ENCODE data around the gene LBX2. TPM values are rescaled to one million over a fixed set of nuclear protein-coding genes. Genes with fewer than 3 reads are reported as not detected.

Gene LBX2
- total and polyA plus RNA-seq, 9 of the 15 experiments (the other 6 are each of a cell fraction or from before 2014, with no cell fraction given) = 0.39 to 6.2 (median 1.8) TPM; not detected in 1

DNA sequence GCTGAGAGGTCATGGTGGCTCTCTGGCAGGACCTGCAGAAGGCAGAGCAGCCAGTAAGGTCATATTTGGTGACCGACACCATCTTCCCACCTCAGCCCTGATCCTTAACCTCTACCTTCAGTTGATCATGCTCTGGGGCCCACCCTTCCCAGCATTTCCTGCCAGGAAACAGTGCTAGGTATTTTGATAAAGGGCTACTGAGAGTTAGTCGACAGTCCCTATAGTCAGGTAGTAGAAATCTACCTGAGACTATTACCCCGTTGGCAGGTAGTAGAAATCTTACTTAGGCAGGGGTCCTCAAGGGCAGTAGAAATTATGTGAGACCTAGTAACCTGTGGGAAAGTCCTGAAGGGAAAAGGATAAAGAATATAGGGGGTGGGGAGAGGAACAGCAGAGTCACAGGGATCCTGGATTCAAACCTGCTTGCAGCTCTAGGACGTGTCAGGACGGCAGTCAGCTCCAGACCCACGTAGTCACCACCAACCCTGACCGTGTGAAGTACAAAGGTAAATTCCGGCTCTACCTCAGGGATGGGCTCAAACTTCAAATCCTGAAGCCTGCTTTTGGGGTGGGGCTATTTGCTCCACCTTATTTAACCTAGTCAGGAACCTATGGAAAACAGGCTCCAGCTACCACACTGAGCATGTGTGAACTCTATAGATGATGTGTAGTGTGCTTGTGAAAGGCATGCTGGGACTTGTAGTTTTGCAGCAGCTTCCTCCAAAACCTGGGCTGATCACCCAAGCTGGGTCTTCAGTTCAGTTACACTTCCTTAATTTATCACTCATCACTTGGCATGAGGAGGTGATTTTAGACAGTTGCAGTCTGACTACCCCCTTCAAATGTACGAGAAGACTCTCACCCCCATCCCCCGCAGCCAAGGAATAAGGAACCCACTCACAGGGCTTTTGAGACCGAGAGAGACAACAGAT is 26.6 kb upstream of the LBX2 start, which contains the start of gene DQX1 (continued):
- TF ChIP-seq, protein P1, sequence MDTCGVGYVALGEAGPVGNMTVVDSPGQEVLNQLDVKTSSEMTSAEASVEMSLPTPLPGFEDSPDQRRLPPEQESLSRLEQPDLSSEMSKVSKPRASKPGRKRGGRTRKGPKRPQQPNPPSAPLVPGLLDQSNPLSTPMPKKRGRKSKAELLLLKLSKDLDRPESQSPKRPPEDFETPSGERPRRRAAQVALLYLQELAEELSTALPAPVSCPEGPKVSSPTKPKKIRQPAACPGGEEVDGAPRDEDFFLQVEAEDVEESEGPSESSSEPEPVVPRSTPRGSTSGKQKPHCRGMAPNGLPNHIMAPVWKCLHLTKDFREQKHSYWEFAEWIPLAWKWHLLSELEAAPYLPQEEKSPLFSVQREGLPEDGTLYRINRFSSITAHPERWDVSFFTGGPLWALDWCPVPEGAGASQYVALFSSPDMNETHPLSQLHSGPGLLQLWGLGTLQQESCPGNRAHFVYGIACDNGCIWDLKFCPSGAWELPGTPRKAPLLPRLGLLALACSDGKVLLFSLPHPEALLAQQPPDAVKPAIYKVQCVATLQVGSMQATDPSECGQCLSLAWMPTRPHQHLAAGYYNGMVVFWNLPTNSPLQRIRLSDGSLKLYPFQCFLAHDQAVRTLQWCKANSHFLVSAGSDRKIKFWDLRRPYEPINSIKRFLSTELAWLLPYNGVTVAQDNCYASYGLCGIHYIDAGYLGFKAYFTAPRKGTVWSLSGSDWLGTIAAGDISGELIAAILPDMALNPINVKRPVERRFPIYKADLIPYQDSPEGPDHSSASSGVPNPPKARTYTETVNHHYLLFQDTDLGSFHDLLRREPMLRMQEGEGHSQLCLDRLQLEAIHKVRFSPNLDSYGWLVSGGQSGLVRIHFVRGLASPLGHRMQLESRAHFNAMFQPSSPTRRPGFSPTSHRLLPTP (IDR thresholded peaks at IDR 0.05; ENCODE audit: borderline replicate concordance, extremely low read depth, insufficient read length) = no peak
- no peak for TF ChIP-seq MXI1 (IDR thresholded peaks at IDR 0.05; ENCODE audit: low read depth, low read length)
- TF ChIP-seq NRF1 (conservative IDR thresholded peaks at IDR 0.05 in 1 of 2, IDR thresholded peaks at IDR 0.05 in 1 of 2) = peak; percentile 79 to 83
- TF ChIP-seq KDM1A (IDR thresholded peaks at IDR 0.05) = no peak
- TF ChIP-seq BRCA1 (IDR thresholded peaks at IDR 0.05) = no peak
- no peak for TF ChIP-seq BRCA1 (CRISPR knock-in tag; IDR thresholded peaks at IDR 0.05)
- no peak for TF ChIP-seq CBFA2T2 (conservative IDR thresholded peaks at IDR 0.05)
- TF ChIP-seq, protein P2, sequence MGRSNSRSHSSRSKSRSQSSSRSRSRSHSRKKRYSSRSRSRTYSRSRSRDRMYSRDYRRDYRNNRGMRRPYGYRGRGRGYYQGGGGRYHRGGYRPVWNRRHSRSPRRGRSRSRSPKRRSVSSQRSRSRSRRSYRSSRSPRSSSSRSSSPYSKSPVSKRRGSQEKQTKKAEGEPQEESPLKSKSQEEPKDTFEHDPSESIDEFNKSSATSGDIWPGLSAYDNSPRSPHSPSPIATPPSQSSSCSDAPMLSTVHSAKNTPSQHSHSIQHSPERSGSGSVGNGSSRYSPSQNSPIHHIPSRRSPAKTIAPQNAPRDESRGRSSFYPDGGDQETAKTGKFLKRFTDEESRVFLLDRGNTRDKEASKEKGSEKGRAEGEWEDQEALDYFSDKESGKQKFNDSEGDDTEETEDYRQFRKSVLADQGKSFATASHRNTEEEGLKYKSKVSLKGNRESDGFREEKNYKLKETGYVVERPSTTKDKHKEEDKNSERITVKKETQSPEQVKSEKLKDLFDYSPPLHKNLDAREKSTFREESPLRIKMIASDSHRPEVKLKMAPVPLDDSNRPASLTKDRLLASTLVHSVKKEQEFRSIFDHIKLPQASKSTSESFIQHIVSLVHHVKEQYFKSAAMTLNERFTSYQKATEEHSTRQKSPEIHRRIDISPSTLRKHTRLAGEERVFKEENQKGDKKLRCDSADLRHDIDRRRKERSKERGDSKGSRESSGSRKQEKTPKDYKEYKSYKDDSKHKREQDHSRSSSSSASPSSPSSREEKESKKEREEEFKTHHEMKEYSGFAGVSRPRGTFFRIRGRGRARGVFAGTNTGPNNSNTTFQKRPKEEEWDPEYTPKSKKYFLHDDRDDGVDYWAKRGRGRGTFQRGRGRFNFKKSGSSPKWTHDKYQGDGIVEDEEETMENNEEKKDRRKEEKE (IDR thresholded peaks at IDR 0.05; ENCODE audit: borderline replicate concordance in 1 of 2, control insufficient read depth in 1 of 2, low read depth in 2 of 2, low read length in 1 of 2) = no peak
- no peak for TF ChIP-seq KLF1 (tag; IDR thresholded peaks at IDR 0.05)
- peak; percentile 88 for TF ChIP-seq HCFC1 (IDR thresholded peaks at IDR 0.05; ENCODE audit: low read depth, low read length)
- no peak for TF ChIP-seq OTX1 (CRISPR knock-in tag; IDR thresholded peaks at IDR 0.05)
- TF ChIP-seq, protein P3, sequence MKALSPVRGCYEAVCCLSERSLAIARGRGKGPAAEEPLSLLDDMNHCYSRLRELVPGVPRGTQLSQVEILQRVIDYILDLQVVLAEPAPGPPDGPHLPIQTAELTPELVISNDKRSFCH (CRISPR knock-in tag; IDR thresholded peaks at IDR 0.05) = no peak
- TF ChIP-seq, protein P3 (tag; IDR thresholded peaks at IDR 0.05) = no peak
- peak in 1 of 2 experiments; percentile 69; a peak in 1 of 3 replicates for TF ChIP-seq CBX3 (IDR thresholded peaks at IDR 0.05; ENCODE audit: borderline replicate concordance in 1 of 2, low read length in 2 of 2)
- no peak for TF ChIP-seq HDAC3 (IDR thresholded peaks at IDR 0.05; ENCODE audit: borderline replicate concordance, partially characterized antibody)
- TF ChIP-seq ILK (tag; IDR thresholded peaks at IDR 0.05; ENCODE audit: borderline replicate concordance, low read depth) = no peak
- no peak for TF ChIP-seq MTA2 (IDR thresholded peaks at IDR 0.05; ENCODE audit: low read depth)
- no peak for TF ChIP-seq ELF1 (tag; IDR thresholded peaks at IDR 0.05)
- no peak for TF ChIP-seq BRF1 (IDR thresholded peaks at IDR 0.05; ENCODE audit: borderline replicate concordance, extremely low read depth, insufficient read length)
- TF ChIP-seq POLR2H (tag; IDR thresholded peaks at IDR 0.05; ENCODE audit: low read depth) = no peak
- no peak for TF ChIP-seq HSF4 (CRISPR knock-in tag; IDR thresholded peaks at IDR 0.05; ENCODE audit: borderline replicate concordance)
- no peak for TF ChIP-seq PHTF2 (CRISPR knock-in tag; IDR thresholded peaks at IDR 0.05)

Measured in K562 (cell line).